Brain microvascular endothelial cell (primary cell): ENCODE results near the gene SGIP1.

Source experiments
- DNase-seq: peaks from one replicate; pipeline ENCODE4 v3.0.0-alpha.2; 2020
- H3K27ac ChIP-seq: fragments of 250-450 bp; sonication (Bioruptor Pico); 2 replicates; pipeline ENCODE4 v1.5.1; 2020; ENCODE audit warnings: mild to moderate bottlenecking, moderate library complexity
- H3K27me3 ChIP-seq: fragments of 250-450 bp; sonication (Bioruptor Pico); replicated peaks from 2 replicates; pipeline ENCODE4 v1.5.1; 2020; ENCODE audit warnings: mild to moderate bottlenecking
- H3K36me3 ChIP-seq: fragments of 250-450 bp; sonication (Bioruptor Pico); replicated peaks from 2 replicates; pipeline ENCODE4 v1.5.1; 2020; ENCODE audit warnings: mild to moderate bottlenecking
- H3K4me3 ChIP-seq: 2 replicates; pipeline ENCODE4 v1.5.1; 2011; ENCODE audit warnings: low read depth, mild to moderate bottlenecking, control low read depth, low read length, moderate library complexity
- in situ Hi-C: cut with HindIII; loops from 2 replicates; pipeline ENCODE4 v1.10.0; 2017; ENCODE audit warnings: low sequenced_read_pairs, low pct_ligation_motif_present
- TF ChIP-seq, protein P1 (sequence below): IDR thresholded peaks from 2 replicates; pipeline ENCODE4 v1.5.1; 2011; ENCODE audit warnings: low read depth, mild to moderate bottlenecking, moderate library complexity, low read length, control low read depth, inconsistent platforms; ENCODE audit errors: missing control alignments

Gene SGIP1

DNA sequence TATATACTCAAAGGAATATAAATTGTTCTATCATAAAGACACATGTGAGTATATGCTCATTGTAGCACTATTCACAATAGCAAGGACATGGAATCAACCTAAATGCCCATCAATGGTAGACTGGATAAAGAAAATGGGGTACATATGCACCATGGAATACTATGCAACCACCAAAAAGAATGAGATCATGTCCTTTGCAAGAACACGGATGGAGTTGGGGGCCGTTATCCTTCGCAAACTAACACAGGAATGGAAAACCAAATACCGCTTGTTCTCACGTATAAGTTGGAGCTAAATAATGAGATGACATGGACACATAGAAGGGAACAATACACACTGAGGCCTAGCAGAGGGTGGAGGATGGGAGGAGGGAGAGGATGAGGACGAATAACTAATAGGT lies 16.0 kb upstream of the SGIP1 start:
- in situ Hi-C loops, result no loop called here
- TF ChIP-seq, protein P1, sequence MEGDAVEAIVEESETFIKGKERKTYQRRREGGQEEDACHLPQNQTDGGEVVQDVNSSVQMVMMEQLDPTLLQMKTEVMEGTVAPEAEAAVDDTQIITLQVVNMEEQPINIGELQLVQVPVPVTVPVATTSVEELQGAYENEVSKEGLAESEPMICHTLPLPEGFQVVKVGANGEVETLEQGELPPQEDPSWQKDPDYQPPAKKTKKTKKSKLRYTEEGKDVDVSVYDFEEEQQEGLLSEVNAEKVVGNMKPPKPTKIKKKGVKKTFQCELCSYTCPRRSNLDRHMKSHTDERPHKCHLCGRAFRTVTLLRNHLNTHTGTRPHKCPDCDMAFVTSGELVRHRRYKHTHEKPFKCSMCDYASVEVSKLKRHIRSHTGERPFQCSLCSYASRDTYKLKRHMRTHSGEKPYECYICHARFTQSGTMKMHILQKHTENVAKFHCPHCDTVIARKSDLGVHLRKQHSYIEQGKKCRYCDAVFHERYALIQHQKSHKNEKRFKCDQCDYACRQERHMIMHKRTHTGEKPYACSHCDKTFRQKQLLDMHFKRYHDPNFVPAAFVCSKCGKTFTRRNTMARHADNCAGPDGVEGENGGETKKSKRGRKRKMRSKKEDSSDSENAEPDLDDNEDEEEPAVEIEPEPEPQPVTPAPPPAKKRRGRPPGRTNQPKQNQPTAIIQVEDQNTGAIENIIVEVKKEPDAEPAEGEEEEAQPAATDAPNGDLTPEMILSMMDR, result no peak

DNA sequence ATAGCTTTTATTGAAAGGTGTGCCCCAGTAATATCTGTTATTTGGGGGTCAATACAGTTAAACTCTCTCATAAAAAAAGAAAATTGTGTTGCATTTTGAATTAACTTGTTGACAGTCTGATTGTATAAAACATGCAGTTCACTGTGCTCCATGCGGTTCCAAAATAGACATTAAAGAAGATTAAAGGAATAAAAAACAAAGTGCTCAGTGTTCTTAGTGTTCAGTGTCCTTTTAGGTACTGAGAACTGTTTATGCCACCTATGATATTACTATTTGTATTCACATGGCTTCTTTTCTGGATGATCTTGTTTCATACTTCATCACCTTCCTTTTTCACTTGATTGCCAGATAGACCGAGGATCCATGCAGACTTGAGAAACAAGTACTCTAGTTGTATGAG lies 15.3 kb upstream of the SGIP1 start:
- Histone ChIP-seq H3K27ac (no peak overlapping the region), H3K4me3 (no peak overlapping the region), H3K36me3 (no peaks in the 10 kb centered on the region), H3K27me3 (no peaks in the 10 kb centered on the region)
- in situ Hi-C loops, result no loop called here
- no peak for DNase-seq
- TF ChIP-seq, protein P1, result no peak

More for the DNA sequence above, 16.0 kb upstream of the SGIP1 start:
- Histone ChIP-seq H3K27me3 (no peaks in the 10 kb centered on the region), H3K27ac (no peak overlapping the region), H3K36me3 (no peaks in the 10 kb centered on the region), H3K4me3 (no peak overlapping the region)
- DNase-seq, result no peak

DNA sequence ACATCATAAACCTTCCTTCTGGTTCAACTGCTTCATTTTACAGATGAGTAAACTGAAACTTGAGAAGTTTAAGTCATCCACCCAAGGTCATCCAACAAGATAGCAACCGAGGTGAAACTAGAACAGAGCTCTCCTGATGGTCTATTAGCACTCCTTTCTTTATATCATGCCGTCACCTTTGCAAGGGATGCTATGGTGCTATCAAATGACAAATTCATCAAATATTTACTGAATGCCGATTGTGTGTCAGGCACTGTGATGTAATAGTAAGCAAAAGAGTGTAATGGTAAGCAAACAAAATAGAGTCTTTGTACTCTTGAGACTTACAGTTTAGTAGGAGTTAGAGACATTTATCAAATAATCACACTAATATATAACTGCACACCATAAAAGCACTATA lies 14.0 kb upstream of the SGIP1 start:
- DNase-seq, result no peak
- no peaks in the 10 kb centered on the region for H3K36me3 ChIP-seq
- in situ Hi-C loops, result no loop called here
- H3K4me3 ChIP-seq, result no peak overlapping the region
- no peaks in the 10 kb centered on the region for H3K27me3 ChIP-seq
- TF ChIP-seq, protein P1, result no peak
- H3K27ac ChIP-seq, result no peak overlapping the region

DNA sequence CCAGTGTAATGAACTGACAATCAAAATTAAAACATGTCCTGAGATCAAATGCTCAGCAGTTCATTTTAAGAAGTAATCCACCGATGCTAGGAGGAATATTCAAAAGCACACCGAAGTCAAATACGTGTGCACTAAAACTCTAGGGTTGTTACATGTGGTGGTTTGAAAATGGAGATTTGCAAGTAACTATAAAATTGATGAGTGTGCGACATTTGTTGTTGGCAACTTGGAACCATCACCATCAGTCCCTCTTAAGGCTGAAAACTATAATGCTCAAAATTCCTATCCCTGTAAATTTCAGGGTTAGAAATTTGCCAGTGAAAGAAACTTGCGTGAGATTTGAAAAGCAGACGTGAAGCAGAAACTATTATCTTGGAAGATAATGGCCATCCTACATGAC lies 13.3 kb upstream of the SGIP1 start:
- DNase-seq, result no peak
- Histone ChIP-seq H3K36me3 (no peaks in the 10 kb centered on the region), H3K27ac (no peak overlapping the region), H3K4me3 (no peak overlapping the region), H3K27me3 (no peaks in the 10 kb centered on the region)
- in situ Hi-C loops, result no loop called here
- TF ChIP-seq, protein P1, result no peak

DNA sequence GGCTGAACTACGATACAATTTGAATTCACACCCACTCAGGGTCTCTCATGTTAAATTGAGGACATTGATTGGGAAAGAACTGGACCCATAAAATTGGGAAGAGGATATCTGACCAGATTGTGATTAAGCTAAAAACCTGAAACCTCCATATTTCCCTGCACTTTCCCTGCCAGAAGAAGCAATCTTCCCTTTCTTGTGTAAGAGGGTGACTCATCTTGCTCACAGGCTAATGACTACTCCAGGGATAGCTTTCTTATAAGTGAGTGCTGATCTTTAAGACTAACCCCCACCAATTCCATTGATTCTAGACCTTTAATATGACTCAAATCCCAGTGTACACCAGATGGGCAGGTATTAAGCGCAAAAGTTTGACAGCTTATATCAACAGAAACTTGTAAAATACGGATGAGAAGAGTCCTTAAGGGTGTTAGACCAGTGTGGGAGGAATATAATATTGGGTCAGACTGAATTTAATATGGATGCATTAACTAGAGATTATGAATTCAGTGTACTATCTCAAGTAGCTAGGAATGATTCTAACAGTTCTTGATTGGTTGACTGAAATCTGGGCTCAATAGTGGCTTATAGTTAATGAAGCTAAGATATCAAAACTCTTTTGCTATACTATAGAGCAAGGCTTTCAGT lies 12.1 kb upstream of the SGIP1 start:
- Histone ChIP-seq H3K4me3 (no peak overlapping the region), H3K36me3 (no peaks in the 10 kb centered on the region), H3K27ac (no peak overlapping the region), H3K27me3 (no peaks in the 10 kb centered on the region)
- TF ChIP-seq, protein P1, result no peak
- DNase-seq, result peak; percentile 70
- in situ Hi-C loops, result no loop called here

DNA sequence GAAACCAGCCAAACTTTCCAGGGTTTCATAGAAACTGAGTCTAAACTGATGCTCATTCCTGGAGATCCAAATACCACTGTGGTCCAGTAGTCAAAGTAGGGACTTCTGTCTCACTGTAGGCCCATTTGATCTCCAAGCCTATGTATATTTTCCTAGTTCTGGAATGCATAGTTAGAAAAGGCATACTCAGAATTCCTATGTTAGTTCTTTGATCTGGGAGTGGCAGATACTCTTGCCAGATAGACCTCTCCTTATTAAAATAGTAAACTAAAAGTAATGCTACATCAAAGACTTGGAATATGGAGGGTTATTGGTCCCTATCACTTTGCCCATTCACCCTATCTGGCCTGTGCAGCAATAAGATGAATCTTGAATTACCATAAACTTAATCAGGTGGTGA lies 10.4 kb upstream of the SGIP1 start:
- Histone ChIP-seq H3K27ac (no peak overlapping the region), H3K36me3 (no peaks in the 10 kb centered on the region), H3K27me3 (no peaks in the 10 kb centered on the region), H3K4me3 (no peak overlapping the region)
- DNase-seq, result no peak
- in situ Hi-C loops, result no loop called here
- TF ChIP-seq, protein P1, result no peak
